ENCODE data around the gene JARID2. TPM values are rescaled to one million over a fixed set of nuclear protein-coding genes. Genes with fewer than 3 reads are reported as not detected.

Gene JARID2
- total and polyA plus RNA-seq, 2 of the 13 experiments (the other 11 are each of a cell fraction or from before 2014, with no cell fraction given), result 7.5 to 10.3 TPM

GRCh38 chr6:15423286-15423993 lies 177.6 kb downstream of the JARID2 start:
- ChIA-PET POLR2A (no interaction called here), CTCF (ENCODE audit: low intra/inter-chr PET ratio, low total read pairs) (no interaction called here)
- Histone ChIP-seq H3K9me3 (ENCODE audit: low read length) (peaks cover 15% of the 10 kb centered on the region), H3K4me2 (ENCODE audit: low read depth, low read length) (no peak overlapping the region), H3K9ac (ENCODE audit: insufficient read depth, low read depth, low read length) (no peak overlapping the region), H3K36me3 (replicated peaks in 1 of 2; ENCODE audit: control insufficient read depth in 1 of 2, insufficient read depth in 2 of 2, low read length in 2 of 2) (0 out of 5 replicates have a peak, but pooled peaks cover 0 to 3% of the 10 kb centered on the region in 2 experiments), H4K20me1 (ENCODE audit: insufficient read depth, low read length) (no peaks in the 10 kb centered on the region), H3K4me3 (replicated peaks in 1 of 3; ENCODE audit: insufficient read depth in 1 of 3, low read depth in 2 of 3, low read length in 3 of 3) (no peak overlapping the region), H3K79me2 (ENCODE audit: insufficient read depth, low read length) (peaks cover 4% of the 10 kb centered on the region), H3K4me1 (ENCODE audit: insufficient read depth, low read length) (peaks cover 7% of the 10 kb centered on the region), H2AFZ (ENCODE audit: low read length) (no peak overlapping the region), H3K27me3 (ENCODE audit: control insufficient read depth in 1 of 2, insufficient read depth in 2 of 2, low read length in 2 of 2) (no peaks in the 10 kb centered on the region), H3K27ac (ENCODE audit: extremely low read length, insufficient read depth, low read length) (no peak overlapping the region)
- no peak for TF ChIP-seq ZNF691 (CRISPR knock-in tag; IDR thresholded peaks at IDR 0.05; ENCODE audit: borderline replicate concordance, low read depth)
- TF ChIP-seq ZXDC (CRISPR knock-in tag; IDR thresholded peaks at IDR 0.05), result no peak
- TF ChIP-seq HDAC1 (CRISPR knock-in tag; IDR thresholded peaks at IDR 0.05), result no peak
- TF ChIP-seq SMAD3 (CRISPR knock-in tag; IDR thresholded peaks at IDR 0.05), result no peak
- no peak for TF ChIP-seq PRMT3 (CRISPR knock-in tag; IDR thresholded peaks at IDR 0.05; ENCODE audit: borderline replicate concordance, low read depth)
- TF ChIP-seq NFKBIZ (CRISPR knock-in tag; IDR thresholded peaks at IDR 0.05), result no peak
- no peak for TF ChIP-seq ZNF546 (CRISPR knock-in tag; conservative IDR thresholded peaks at IDR 0.05)
- no peak for TF ChIP-seq ZNF530 (CRISPR knock-in tag; IDR thresholded peaks at IDR 0.05; ENCODE audit: low read depth)
- no peak for TF ChIP-seq ZNF33A (CRISPR knock-in tag; IDR thresholded peaks at IDR 0.05; ENCODE audit: borderline replicate concordance)
- no peak for TF ChIP-seq POGZ (CRISPR knock-in tag; IDR thresholded peaks at IDR 0.05)
- FAIRE-seq, result no peak
- ATAC-seq, result no peak
- intact Hi-C loops (cut with micrococcal nuclease; ENCODE audit: unreplicated experiment), result no loop called here
- WGBS (ENCODE audit: low lambda C conversion rate), result 95% methylated on average over 7 of the region's 7 CpGs
- in situ Hi-C loops (cut with HindIII; ENCODE audit: extremely low pct_ligation_motif_present, low pct_unique_long_range_greater_than_20kb), result no loop called here
- BruUV-seq (replicated peaks), result no TSS peak
- no peak for DNase-seq (ENCODE audit: low spot score)

All from HepG2 (cell line).